ENCODE data around the gene LCAT.

GRCh38 chr16:67988675-67989074 lies 44.8 kb upstream of the LCAT start:
- TF ChIP-seq, protein P1, sequence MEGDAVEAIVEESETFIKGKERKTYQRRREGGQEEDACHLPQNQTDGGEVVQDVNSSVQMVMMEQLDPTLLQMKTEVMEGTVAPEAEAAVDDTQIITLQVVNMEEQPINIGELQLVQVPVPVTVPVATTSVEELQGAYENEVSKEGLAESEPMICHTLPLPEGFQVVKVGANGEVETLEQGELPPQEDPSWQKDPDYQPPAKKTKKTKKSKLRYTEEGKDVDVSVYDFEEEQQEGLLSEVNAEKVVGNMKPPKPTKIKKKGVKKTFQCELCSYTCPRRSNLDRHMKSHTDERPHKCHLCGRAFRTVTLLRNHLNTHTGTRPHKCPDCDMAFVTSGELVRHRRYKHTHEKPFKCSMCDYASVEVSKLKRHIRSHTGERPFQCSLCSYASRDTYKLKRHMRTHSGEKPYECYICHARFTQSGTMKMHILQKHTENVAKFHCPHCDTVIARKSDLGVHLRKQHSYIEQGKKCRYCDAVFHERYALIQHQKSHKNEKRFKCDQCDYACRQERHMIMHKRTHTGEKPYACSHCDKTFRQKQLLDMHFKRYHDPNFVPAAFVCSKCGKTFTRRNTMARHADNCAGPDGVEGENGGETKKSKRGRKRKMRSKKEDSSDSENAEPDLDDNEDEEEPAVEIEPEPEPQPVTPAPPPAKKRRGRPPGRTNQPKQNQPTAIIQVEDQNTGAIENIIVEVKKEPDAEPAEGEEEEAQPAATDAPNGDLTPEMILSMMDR (IDR thresholded peaks at IDR 0.05) = no peak
- no peak for TF ChIP-seq POLR2A (IDR thresholded peaks at IDR 0.05)
